Trophoblast cell (in vitro differentiated cells and primary cell): ENCODE measurements around the gene SPAG17.

Experiments
- DNase-seq, 2 donors: peaks; one replicate each; pipeline ENCODE4 v3.0.0-alpha.2; 2016
- H2AFZ ChIP-seq: 2 replicates; pipeline ENCODE4 v1.6.1; 2013; ENCODE audit warnings: low read length, moderate library complexity, mild to moderate bottlenecking; ENCODE audit not compliant: insufficient read depth, poor library complexity
- H2AK5ac ChIP-seq: 2 replicates; pipeline ENCODE4 v1.6.1; 2013; ENCODE audit warnings: mild to moderate bottlenecking, low read length
- H2BK120ac ChIP-seq: 2 replicates; pipeline ENCODE4 v1.6.1; 2013; ENCODE audit warnings: low read length, mild to moderate bottlenecking, moderate library complexity; ENCODE audit not compliant: insufficient read depth, poor library complexity
- H2BK12ac ChIP-seq: 2 replicates; pipeline ENCODE4 v1.6.1; 2013; ENCODE audit warnings: mild to moderate bottlenecking, low read length, moderate library complexity
- H2BK5ac ChIP-seq: 2 replicates; pipeline ENCODE4 v1.6.1; 2013; ENCODE audit warnings: low read length, low read depth, moderate library complexity, mild to moderate bottlenecking; ENCODE audit not compliant: poor library complexity
- H3K14ac ChIP-seq: 2 replicates; pipeline ENCODE4 v1.6.1; 2013; ENCODE audit warnings: mild to moderate bottlenecking, low read length
- H3K18ac ChIP-seq: 2 replicates; pipeline ENCODE4 v1.6.1; 2013; ENCODE audit warnings: mild to moderate bottlenecking, low read length
- H3K23ac ChIP-seq: 2 replicates; pipeline ENCODE4 v1.6.1; 2013; ENCODE audit warnings: low read length
- H3K27ac ChIP-seq: 2 replicates; pipeline ENCODE4 v1.5.1; 2013; ENCODE audit warnings: low read depth, mild to moderate bottlenecking, inconsistent platforms, low read length, moderate library complexity
- H3K27me3 ChIP-seq: 2 replicates; pipeline ENCODE4 v1.6.1; 2013; ENCODE audit warnings: inconsistent platforms, mild to moderate bottlenecking, low read length, moderate library complexity; ENCODE audit not compliant: insufficient read depth
- H3K36me3 ChIP-seq, 2 experiments: 1 replicate in 1 of 2; 2 replicates in 1 of 2; pipeline ENCODE4 v1.6.1; 2013; ENCODE audit warnings: low read length in 2 of 2, mild to moderate bottlenecking in 2 of 2, moderate library complexity in 1 of 2; ENCODE audit not compliant: insufficient read depth in 2 of 2, control insufficient read depth in 1 of 2
- H3K4ac ChIP-seq: 2 replicates; pipeline ENCODE4 v1.6.1; 2013; ENCODE audit warnings: low read depth, mild to moderate bottlenecking, low read length, moderate library complexity
- H3K4me1 ChIP-seq, 2 experiments: 1 replicate in 1 of 2; 2 replicates in 1 of 2; pipeline ENCODE4 v1.6.1; 2013; ENCODE audit warnings: low read length in 2 of 2, mild to moderate bottlenecking in 2 of 2, moderate library complexity in 1 of 2; ENCODE audit not compliant: insufficient read depth in 2 of 2, control insufficient read depth in 1 of 2
- H3K4me2 ChIP-seq: 2 replicates; pipeline ENCODE4 v1.6.1; 2013; ENCODE audit warnings: inconsistent platforms, mild to moderate bottlenecking, low read length, moderate library complexity
- H3K4me3 ChIP-seq: 2 replicates; pipeline ENCODE4 v1.5.1; 2013; ENCODE audit warnings: mild to moderate bottlenecking, low read depth, low read length, inconsistent platforms
- H3K79me1 ChIP-seq: one replicate; pipeline ENCODE4 v1.6.1; 2013; ENCODE audit warnings: low read length
- H3K79me2 ChIP-seq: 2 replicates; pipeline ENCODE4 v1.6.1; 2013; ENCODE audit warnings: low read length, mild to moderate bottlenecking; ENCODE audit not compliant: control insufficient read depth, insufficient read depth, poor library complexity
- H3K9ac ChIP-seq: 2 replicates; pipeline ENCODE4 v1.6.1; 2013; ENCODE audit warnings: mild to moderate bottlenecking, low read length
- H3K9me3 ChIP-seq: 2 replicates; pipeline ENCODE4 v1.6.1; 2013; ENCODE audit warnings: low read depth, mild to moderate bottlenecking, control low read depth, inconsistent platforms, low read length; ENCODE audit not compliant: insufficient read depth
- H4K12ac ChIP-seq: 2 replicates; pipeline ENCODE4 v1.6.1; 2013; ENCODE audit warnings: low read depth, mild to moderate bottlenecking, low read length, moderate library complexity
- H4K8ac ChIP-seq: 2 replicates; pipeline ENCODE4 v1.6.1; 2013; ENCODE audit warnings: low read depth, mild to moderate bottlenecking, low read length, moderate library complexity
- H4K91ac ChIP-seq: one replicate; pipeline ENCODE4 v1.6.1; 2013; ENCODE audit warnings: low read depth, mild to moderate bottlenecking, low read length, moderate library complexity
- WGBS: extraction: QIAGEN DNeasy Blood & Tissue Kit; methylation state at CpG from one replicate; pipeline ENCODE4 v1.1.7; 2013; ENCODE audit warnings: missing lambda C conversion rate; ENCODE audit not compliant: insufficient read length, insufficient coverage; ENCODE audit errors: extremely low coverage; 5-methylcytosine and 5-hydroxymethylcytosine counted together

The SPAG17 gene

DNA sequence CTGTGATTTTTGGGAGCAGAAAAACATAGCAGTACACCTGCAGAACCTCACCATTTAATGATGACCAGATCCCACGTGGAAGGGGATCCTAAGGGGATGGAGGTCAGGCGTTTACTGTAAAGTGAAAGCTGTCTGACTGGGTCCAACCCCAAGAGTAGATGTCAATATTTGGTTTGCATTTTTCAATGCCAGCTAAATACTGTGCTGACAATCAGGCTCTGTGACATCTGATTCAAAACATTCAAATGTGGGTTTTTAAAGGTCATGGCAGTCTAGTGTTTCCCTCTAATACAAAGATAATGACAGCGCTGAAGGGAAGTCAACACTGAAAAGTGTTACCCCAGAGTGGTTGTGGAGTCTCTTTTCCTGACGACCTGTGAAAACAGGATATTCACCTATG, 68.1 kb downstream of the SPAG17 start:
- no peak overlapping the region for H2AFZ ChIP-seq
- no peak for DNase-seq
- no peak overlapping the region for H3K9ac ChIP-seq
- no peak overlapping the region for H3K23ac ChIP-seq
- no peaks in the 10 kb centered on the region for H3K79me2 ChIP-seq
- H4K8ac ChIP-seq: no peak overlapping the region
- H3K27ac ChIP-seq: no peak overlapping the region
- H2BK120ac ChIP-seq: no peak overlapping the region
- H3K4ac ChIP-seq: no peak overlapping the region
- H3K27me3 ChIP-seq: no peaks in the 10 kb centered on the region
- no peak overlapping the region for H2BK5ac ChIP-seq
- no peak overlapping the region for H4K91ac ChIP-seq
- H2BK12ac ChIP-seq: no peak overlapping the region
- no peak overlapping the region for H3K14ac ChIP-seq
- no peak overlapping the region for H3K4me2 ChIP-seq
- H3K79me1 ChIP-seq: peaks cover 16% of the 10 kb centered on the region
- peaks cover 16 to 29% of the 10 kb centered on the region in 2 experiments for H3K4me1 ChIP-seq
- H3K9me3 ChIP-seq: no peaks in the 10 kb centered on the region
- H2AK5ac ChIP-seq: no peak overlapping the region
- no peaks in the 10 kb centered on the region for H3K36me3 ChIP-seq
- no peak overlapping the region for H3K4me3 ChIP-seq
- no CpG with 5 or more reads among the region's 4 CpGs for WGBS
- H3K18ac ChIP-seq: no peak overlapping the region
- no peak overlapping the region for H4K12ac ChIP-seq

DNA sequence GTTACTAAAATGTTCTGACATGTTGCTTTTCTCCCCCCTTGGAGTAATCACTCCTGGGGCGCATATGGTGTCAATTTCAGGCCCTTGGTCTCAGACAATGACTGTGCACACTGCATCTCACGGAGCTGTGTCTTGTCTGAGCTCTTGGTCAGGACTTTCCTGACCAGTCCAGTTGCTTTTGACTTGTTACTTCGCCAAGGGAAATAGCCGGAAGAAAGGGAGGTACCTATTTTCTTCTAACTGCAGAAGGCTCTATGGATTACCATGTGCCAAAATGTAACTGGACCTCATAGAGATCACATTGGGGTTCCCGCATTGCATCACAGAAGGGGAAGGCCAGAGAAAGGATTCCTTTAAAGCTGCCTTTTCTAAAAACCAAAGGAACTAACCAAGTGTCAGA, 68.6 kb downstream of the SPAG17 start:
- Histone ChIP-seq H3K27ac (no peak overlapping the region), H4K91ac (no peak overlapping the region), H3K79me1 (peaks cover 16% of the 10 kb centered on the region), H4K8ac (no peak overlapping the region), H3K23ac (no peak overlapping the region), H3K4me1 (peaks cover 16 to 27% of the 10 kb centered on the region in 2 experiments), H3K4ac (no peak overlapping the region), H3K36me3 (no peaks in the 10 kb centered on the region), H2AK5ac (no peak overlapping the region), H3K9ac (no peak overlapping the region), H2BK12ac (peak overlapping the region; percentile 65), H3K27me3 (no peaks in the 10 kb centered on the region), H3K4me2 (no peak overlapping the region), H3K79me2 (no peaks in the 10 kb centered on the region), H3K18ac (no peak overlapping the region), H2AFZ (no peak overlapping the region), H3K4me3 (no peak overlapping the region), H2BK5ac (no peak overlapping the region), H4K12ac (no peak overlapping the region), H2BK120ac (peak overlapping the region; percentile 73), H3K14ac (no peak overlapping the region), H3K9me3 (no peaks in the 10 kb centered on the region)
- no CpG with 5 or more reads among the region's 5 CpGs for WGBS
- no peak for DNase-seq

DNA sequence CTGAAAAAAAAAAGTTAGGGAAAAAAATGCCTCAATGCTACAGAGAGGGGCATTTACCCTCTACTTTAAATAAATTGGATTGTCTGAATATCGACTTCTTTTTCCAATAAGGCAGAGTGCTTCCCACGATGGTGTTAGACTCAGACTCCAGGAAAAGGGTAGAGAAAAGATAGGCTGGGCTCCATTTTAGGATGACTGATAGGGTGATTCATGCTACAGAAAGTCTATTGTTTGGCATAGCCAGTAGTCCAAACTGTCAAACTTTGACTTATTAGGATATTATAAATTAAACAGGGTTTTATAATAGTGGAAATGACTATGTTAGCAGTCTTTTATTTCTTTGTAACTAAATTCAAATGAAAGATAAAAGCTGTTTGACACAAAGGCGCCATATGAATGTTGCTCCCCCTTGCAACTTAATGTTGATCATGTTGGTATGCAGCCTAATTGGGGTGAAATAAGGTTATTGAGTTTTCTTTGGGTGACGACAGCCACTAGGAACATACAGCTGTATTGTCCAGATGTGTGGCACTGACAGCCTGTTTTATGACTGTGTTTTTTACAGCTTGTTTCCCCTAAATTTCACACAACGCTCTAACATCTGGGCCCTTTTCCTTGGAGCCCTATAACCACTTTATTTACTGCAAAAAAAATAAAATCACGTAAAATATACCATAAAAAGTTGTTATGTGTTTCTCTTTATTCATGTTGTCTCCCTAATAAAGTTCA, 69.3 kb downstream of the SPAG17 start:
- Histone ChIP-seq H3K4me2 (no peak overlapping the region), H3K23ac (no peak overlapping the region), H4K8ac (no peak overlapping the region), H3K9ac (no peak overlapping the region), H3K18ac (no peak overlapping the region), H3K27me3 (no peaks in the 10 kb centered on the region), H3K36me3 (no peaks in the 10 kb centered on the region), H2AK5ac (no peak overlapping the region), H3K9me3 (no peaks in the 10 kb centered on the region), H2BK12ac (no peak overlapping the region), H4K12ac (no peak overlapping the region), H3K14ac (no peak overlapping the region), H3K79me2 (no peaks in the 10 kb centered on the region), H2BK5ac (no peak overlapping the region), H3K4me3 (no peak overlapping the region), H3K27ac (no peak overlapping the region), H3K4ac (no peak overlapping the region), H2BK120ac (no peak overlapping the region), H2AFZ (no peak overlapping the region), H3K4me1 (peaks cover 13 to 21% of the 10 kb centered on the region in 2 experiments), H4K91ac (no peak overlapping the region), H3K79me1 (peaks cover 13% of the 10 kb centered on the region)
- no CpG with 5 or more reads among the region's 6 CpGs for WGBS
- no peak for DNase-seq

DNA sequence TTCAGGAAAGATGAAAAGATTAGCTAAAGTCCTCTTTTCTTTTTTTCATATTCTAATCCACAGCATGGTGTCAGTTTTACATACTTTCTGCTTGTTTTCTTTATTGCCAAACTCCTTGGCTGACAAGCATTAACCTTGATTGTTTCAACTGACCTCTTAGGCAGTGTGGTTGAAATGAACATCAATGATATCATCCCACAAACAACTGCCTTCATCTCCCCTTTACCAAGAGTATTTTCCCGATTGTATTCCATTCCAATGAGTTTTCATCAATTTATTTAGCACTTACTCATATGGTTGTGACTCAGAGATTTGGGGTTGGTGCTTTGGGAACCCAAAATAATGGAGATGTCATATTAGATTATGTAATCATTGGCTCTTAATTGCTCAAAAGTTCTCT, 71.8 kb downstream of the SPAG17 start:
- DNase-seq: no peak
- Histone ChIP-seq H3K4me1 (peaks cover 13 to 15% of the 10 kb centered on the region in 2 experiments), H3K23ac (no peak overlapping the region), H2BK12ac (no peak overlapping the region), H2BK120ac (no peak overlapping the region), H3K27ac (no peak overlapping the region), H4K12ac (no peak overlapping the region), H2AFZ (no peak overlapping the region), H3K27me3 (no peaks in the 10 kb centered on the region), H4K8ac (no peak overlapping the region), H4K91ac (no peak overlapping the region), H3K79me2 (no peaks in the 10 kb centered on the region), H3K4me2 (no peak overlapping the region), H3K36me3 (no peaks in the 10 kb centered on the region), H3K9ac (no peak overlapping the region), H3K79me1 (peaks cover 9% of the 10 kb centered on the region), H3K18ac (no peak overlapping the region), H3K4me3 (no peak overlapping the region), H3K4ac (no peak overlapping the region), H3K14ac (no peak overlapping the region), H2AK5ac (no peak overlapping the region), H2BK5ac (no peak overlapping the region), H3K9me3 (no peaks in the 10 kb centered on the region)
- no CpG with 5 or more reads among the region's 1 CpG for WGBS
